K562 (cell line): ENCODE results near the gene RFWD3. TPM values are rescaled to one million over a fixed set of nuclear protein-coding genes. Genes with fewer than 3 reads are reported as not detected.
A peak's percentile ranks its signal among the peaks of the same experiment; 100 is the strongest.

ENCODE experiments used
- ATAC-seq: fragments of 200-7000 bp; cut with Tn5 transposase; 3 replicates; pipeline ENCODE4 v1.9.1; 2020; ENCODE audit warnings: moderate library complexity
- BruUV-seq: library from RNA; stranded (reverse); fragments of 400-500 nt; replicated peaks from 2 replicates; lab custom pipeline; 2021; lab: Mats Ljungman, UMichigan
- CTCF ChIA-PET: fragments of 300-600 bp; formaldehyde crosslinking; extraction: SDS; loops from one replicate; lab custom pipeline; 2021; ENCODE audit warnings: low intra/inter-chr PET ratio; lab: Yijun Ruan, JAX
- POLR2A ChIA-PET: fragments of 300-600, 350-650 bp; sonication (Branson Sonifier 250); formaldehyde crosslinking; extraction: SDS; loops from one replicate; lab custom pipeline; 2021; ENCODE audit warnings: antibody characterized with exemption, inconsistent platforms; lab: Yijun Ruan, JAX
- DNase-seq, 4 experiments: peaks; one replicate each; pipeline versions ENCODE4 v3.0.0 to v3.0.0-alpha.2; 2011 to 2018; ENCODE audit warnings: low spot score in 3 of 4, mixed read lengths in 3 of 4; ENCODE audit errors: extremely low read depth in 1 of 4
- FAIRE-seq: peaks from 2 replicates; lab custom pipeline; 2011; peaks lifted over from hg19 to GRCh38; lab: Jason Lieb, UNC
- H2AFZ ChIP-seq: 2 replicates; pipeline ENCODE4 v1.6.0; 2011; ENCODE audit warnings: low read depth, low read length, control low read depth, inconsistent platforms
- H3K27ac ChIP-seq: fragments of 200-600 bp; 3 replicates; pipeline ENCODE4 v1.8.0; 2011; ENCODE audit warnings: low read depth, mild to moderate bottlenecking, control low read depth, inconsistent platforms, low read length, moderate library complexity, mixed read lengths; ENCODE audit errors: extremely low read depth
- H3K27me3 ChIP-seq, 2 experiments: fragments of 300-600 bp in 1 of 2; 2 replicates in 1 of 2; 3 replicates in 1 of 2; pipeline versions ENCODE4 v1.6.0 to v1.8.0; 2011; ENCODE audit warnings: inconsistent platforms in 2 of 2, low read length in 2 of 2, mild to moderate bottlenecking in 1 of 2, mixed read lengths in 1 of 2, moderate library complexity in 1 of 2; ENCODE audit not compliant: control insufficient read depth in 2 of 2, insufficient read depth in 2 of 2
- H3K36me3 ChIP-seq: fragments of 300-600 bp; 3 replicates; pipeline ENCODE4 v1.8.0; 2011; ENCODE audit warnings: mild to moderate bottlenecking, low read length, inconsistent platforms; ENCODE audit not compliant: control insufficient read depth, insufficient read depth
- H3K4me1 ChIP-seq, 2 experiments: fragments of 200-600 bp in 1 of 2; replicated peaks in 1 of 2; 2 replicates in 1 of 2; 3 replicates in 1 of 2; pipeline versions ENCODE4 v1.5.1 to v1.8.0; 2011; ENCODE audit warnings: inconsistent platforms in 2 of 2, low read length in 2 of 2, mild to moderate bottlenecking in 1 of 2, mixed read lengths in 1 of 2, moderate library complexity in 1 of 2; ENCODE audit not compliant: control insufficient read depth in 2 of 2, insufficient read depth in 2 of 2
- H3K4me2 ChIP-seq: 2 replicates; pipeline ENCODE4 v1.6.1; 2011; ENCODE audit warnings: low read length, control low read depth, inconsistent platforms, mixed read lengths; ENCODE audit not compliant: insufficient read depth
- H3K4me3 ChIP-seq: fragments of 200-600 bp; sonication (generic), shearing (Covaris generic); 2 replicates; pipeline ENCODE4 v1.5.1; 2016; ENCODE audit warnings: control low read depth, inconsistent platforms
- H3K79me2 ChIP-seq: fragments of 200-600 bp; 3 replicates; pipeline ENCODE4 v1.8.0; 2011; ENCODE audit warnings: low read length, inconsistent platforms; ENCODE audit not compliant: control insufficient read depth, insufficient read depth
- H3K9ac ChIP-seq, 2 experiments: 2 replicates each; pipeline versions ENCODE4 v1.6.0 to v1.6.1; 2011; ENCODE audit warnings: low read depth in 2 of 2, low read length in 2 of 2, control low read depth in 1 of 2, inconsistent platforms in 1 of 2, mild to moderate bottlenecking in 1 of 2, mixed read lengths in 1 of 2; ENCODE audit not compliant: insufficient read depth in 1 of 2
- H3K9me1 ChIP-seq: one replicate; pipeline ENCODE4 v1.6.0; 2011; ENCODE audit warnings: inconsistent platforms, mild to moderate bottlenecking, low read length, moderate library complexity; ENCODE audit not compliant: control insufficient read depth, insufficient read depth
- H3K9me3 ChIP-seq: replicated peaks from 2 replicates; pipeline ENCODE4 v1.5.1; 2011; ENCODE audit warnings: low read depth, low read length, inconsistent platforms; ENCODE audit not compliant: control insufficient read depth, insufficient read depth
- H4K20me1 ChIP-seq: replicated peaks from 2 replicates; pipeline ENCODE4 v1.6.1; 2011; ENCODE audit warnings: low read length, inconsistent platforms, mixed read lengths; ENCODE audit not compliant: control insufficient read depth, insufficient read depth
- ATF3 ChIP-seq, 2 experiments: fragments of 450-650 bp in 1 of 2; sonication (generic) in 1 of 2; formaldehyde crosslinking in 1 of 2; IDR thresholded peaks in 1 of 2; conservative IDR thresholded peaks in 1 of 2; 2 replicates each; pipeline versions ENCODE4 v1.6.1 to v1.8.1; 2016 to 2023; ENCODE audit warnings: mild to moderate bottlenecking in 2 of 2, moderate library complexity in 2 of 2, inconsistent platforms in 1 of 2, missing genetic modification reagents in 1 of 2
- FOSL1 ChIP-seq: fragments of 200-800 bp; sonication (Bioruptor generic); conservative IDR thresholded peaks from 2 replicates; pipeline ENCODE4 v1.6.1; 2016; ENCODE audit warnings: missing genetic modification characterization, missing compliant biosample characterization
- JUN ChIP-seq, 2 experiments: sonication (generic) in 1 of 2; formaldehyde crosslinking in 1 of 2; IDR thresholded peaks; 2 replicates each; pipeline versions ENCODE4 v1.6.1 to v1.8.0; 2012 to 2022; ENCODE audit warnings: borderline replicate concordance in 2 of 2, mild to moderate bottlenecking in 2 of 2, improper control_type of control experiment in 1 of 2, low read depth in 1 of 2, low read length in 1 of 2, missing genetic modification reagents in 1 of 2
- KDM4B ChIP-seq, 2 experiments: fragments of 450-650 bp in 1 of 2; sonication (generic) in 1 of 2; IDR thresholded peaks; 2 replicates each; pipeline ENCODE4 v1.6.1; 2016 to 2017; ENCODE audit warnings: borderline replicate concordance in 2 of 2, antibody characterized with exemption in 1 of 2, low read depth in 1 of 2, mild to moderate bottlenecking in 1 of 2
- MED1 ChIP-seq: sonication (generic); formaldehyde crosslinking; IDR thresholded peaks from 2 replicates; pipeline ENCODE4 v1.8.1; 2023; ENCODE audit warnings: missing genetic modification reagents, borderline replicate concordance
- NFRKB ChIP-seq: fragments of 450-650 bp; IDR thresholded peaks from 2 replicates; pipeline ENCODE4 v1.6.1; 2016; ENCODE audit warnings: low read depth
- PHF20 ChIP-seq: fragments of 450-650 bp; IDR thresholded peaks from 2 replicates; pipeline ENCODE4 v1.6.1; 2018; ENCODE audit not compliant: partially characterized antibody
- PRMT5 ChIP-seq: sonication (generic); formaldehyde crosslinking; IDR thresholded peaks from 2 replicates; pipeline ENCODE4 v1.5.0; 2020; ENCODE audit warnings: missing genetic modification reagents
- STAG1 ChIP-seq: sonication (generic); formaldehyde crosslinking; IDR thresholded peaks from 2 replicates; pipeline ENCODE4 v1.5.0; 2020; ENCODE audit warnings: missing genetic modification reagents, borderline replicate concordance
- TCF15 ChIP-seq: fragments of 250-450 bp; sonication (Bioruptor Pico); IDR thresholded peaks from 2 replicates; pipeline ENCODE4 v1.8.0; 2022; ENCODE audit warnings: moderate library complexity, mild to moderate bottlenecking, inconsistent platforms
- WGBS: fragments of 100-300 bp; shearing (Covaris generic); methylation state at CpG from one replicate; pipeline ENCODE4 v1.1.6; 2016; ENCODE audit warnings: low coverage, mixed read lengths; ENCODE audit not compliant: insufficient coverage; ENCODE audit errors: missing lambda C conversion rate; 5-methylcytosine and 5-hydroxymethylcytosine counted together
- in situ Hi-C: fragments of 300-500 bp; cut with MboI; formaldehyde crosslinking; loops from 4 replicates; pipeline ENCODE4 v1.15.0; 2018; ENCODE audit warnings: inconsistent platforms, mixed read lengths
- intact Hi-C: fragments of 100-400 bp; cut with micrococcal nuclease; formaldehyde crosslinking; loops from 2 replicates; pipeline ENCODE4 v1.14.2; 2022
- polyA plus RNA-seq, 8 experiments: library from polyadenylated mRNA; depleted of rRNA in 4 of 8; stranded (reverse) in 5 of 8; unstranded in 3 of 8; fragments of >200 nt; fragmentation: Nextera tagmentation in 2 of 8; fragmentation: Illumina TruSeq in 1 of 8; extraction: Ambion mirVana in 2 of 8; extraction: Trizol in 1 of 8; gene quantifications; 2 replicates each; pipeline versions ENCODE4 v1.2.1 to v1.2.3, GENCODE V29; 2011 to 2014; ENCODE audit warnings: inconsistent platforms in 1 of 8, missing spikeins in 1 of 8
- total RNA-seq, 7 experiments: library from RNA; depleted of rRNA in 6 of 7; stranded (reverse); fragments of >200 nt in 6 of 7; fragmentation: Illumina TruSeq in 2 of 7; extraction: Trizol in 2 of 7; gene quantifications; 2 replicates each; pipeline versions ENCODE4 v1.2.1 to v1.2.3, GENCODE V29; 2011 to 2021; ENCODE audit warnings: low replicate concordance in 1 of 7
- TF ChIP-seq, protein P1 (sequence below): IDR thresholded peaks from 2 replicates; pipeline ENCODE4 v1.6.1; 2016; ENCODE audit warnings: missing genetic modification characterization, missing compliant biosample characterization

The RFWD3 gene
- total and polyA plus RNA-seq, 9 of the 15 experiments (the other 6 are each of a cell fraction or from before 2014, with no cell fraction given): 20.8 to 121 (median 79.0) TPM

- Histone ChIP-seq H3K79me2 (peaks cover 62% of the 10 kb centered on the region), H3K27me3 (no peaks in the 10 kb centered on the region), H3K27ac (no peak overlapping the region), H4K20me1 (peaks cover 5% of the 10 kb centered on the region), H3K4me2 (no peak overlapping the region), H3K9ac (no peak overlapping the region), H2AFZ (no peak overlapping the region), H3K9me3 (no peaks in the 10 kb centered on the region), H3K4me1 (peaks cover 0 to 4% of the 10 kb centered on the region in 2 experiments; a peak in 3 of 5 replicates), H3K9me1 (no peaks in the 10 kb centered on the region), H3K4me3 (no peak overlapping the region), H3K36me3 (no peaks in the 10 kb centered on the region)
- intact Hi-C loops (no loop called here), in situ Hi-C loops (no loop called here)
- BruUV-seq: no TSS peak
- DNase-seq: no peak
- no peak for ATAC-seq
- no peak for FAIRE-seq
- ChIA-PET CTCF (no interaction called here), POLR2A (interaction anchor here (0.6 to 1.0 kb wide), 3 partner anchors 10 to 37 kb away, joined by 3 read pairs; partner anchors contain the start of gene GLG1)
- 89% methylated on average over 3 of the region's 3 CpGs for WGBS
- no peak for TF ChIP-seq NFRKB
- no peak for TF ChIP-seq KDM4B (IDR thresholded peaks at IDR 0.05; ENCODE audit: borderline replicate concordance in 2 of 2, low read depth in 1 of 2)
- no peak for TF ChIP-seq MED1
- no peak for TF ChIP-seq PHF20
These were observed 88.2 kb downstream of the RFWD3 start for GRCh38 chr16:74578433-74578832.

- Histone ChIP-seq H2AFZ (no peak overlapping the region), H3K9me1 (no peaks in the 10 kb centered on the region), H3K9me3 (no peaks in the 10 kb centered on the region), H3K79me2 (peaks cover 60% of the 10 kb centered on the region), H4K20me1 (peaks cover 5% of the 10 kb centered on the region), H3K27me3 (no peaks in the 10 kb centered on the region), H3K9ac (no peak overlapping the region), H3K4me2 (no peak overlapping the region), H3K36me3 (no peaks in the 10 kb centered on the region), H3K4me1 (peaks cover 0 to 4% of the 10 kb centered on the region in 2 experiments; a peak in 3 of 5 replicates), H3K4me3 (no peak overlapping the region), H3K27ac (no peak overlapping the region)
- FAIRE-seq (no peak), DNase-seq (no peak), ATAC-seq (no peak)
- WGBS: 47% methylated on average over 2 of the region's 2 CpGs
- POLR2A ChIA-PET: interaction anchor here (1.0 kb wide), 1 partner anchor 10 kb away, joined by 3 read pairs; no protein-coding TSS in a partner anchor
- intact Hi-C loops: no loop called here
- CTCF ChIA-PET: no interaction called here
- no TSS peak for BruUV-seq
- in situ Hi-C loops: no loop called here
- TF ChIP-seq TCF15 (CRISPR knock-in tag) (no peak), STAG1 (no peak), KDM4B (IDR thresholded peaks at IDR 0.05; ENCODE audit: borderline replicate concordance in 2 of 2, low read depth in 1 of 2) (no peak), PRMT5 (CRISPR knock-in tag) (no peak), ATF3 (IDR thresholded peaks at IDR 0.05) (peak; percentile 83), ATF3 (CRISPR knock-in tag; conservative IDR thresholded peaks at IDR 0.05) (no peak), FOSL1 (tag) (peak; percentile 73), JUN (IDR thresholded peaks at IDR 0.05; ENCODE audit: borderline replicate concordance, low read depth, low read length) (0 out of 2 replicates have a peak, but pooled peaks have one; percentile 12), JUN (CRISPR knock-in tag; IDR thresholded peaks at IDR 0.05; ENCODE audit: borderline replicate concordance) (no peak)
- TF ChIP-seq, protein P1, sequence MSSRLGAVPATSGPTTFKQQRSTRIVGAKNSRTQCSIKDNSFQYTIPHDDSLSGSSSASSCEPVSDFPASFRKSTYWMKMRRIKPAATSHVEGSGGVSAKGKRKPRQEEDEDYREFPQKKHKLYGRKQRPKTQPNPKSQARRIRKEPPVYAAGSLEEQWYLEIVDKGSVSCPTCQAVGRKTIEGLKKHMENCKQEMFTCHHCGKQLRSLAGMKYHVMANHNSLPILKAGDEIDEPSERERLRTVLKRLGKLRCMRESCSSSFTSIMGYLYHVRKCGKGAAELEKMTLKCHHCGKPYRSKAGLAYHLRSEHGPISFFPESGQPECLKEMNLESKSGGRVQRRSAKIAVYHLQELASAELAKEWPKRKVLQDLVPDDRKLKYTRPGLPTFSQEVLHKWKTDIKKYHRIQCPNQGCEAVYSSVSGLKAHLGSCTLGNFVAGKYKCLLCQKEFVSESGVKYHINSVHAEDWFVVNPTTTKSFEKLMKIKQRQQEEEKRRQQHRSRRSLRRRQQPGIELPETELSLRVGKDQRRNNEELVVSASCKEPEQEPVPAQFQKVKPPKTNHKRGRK (tag): no peak
These were observed 88.8 kb downstream of the RFWD3 start for GRCh38 chr16:74577882-74578366.
